Measurements from ENCODE around the gene TALDO1. TPM values are rescaled to one million over a fixed set of nuclear protein-coding genes. Genes with fewer than 3 reads are reported as not detected.

The TALDO1 gene
- total and polyA plus RNA-seq, 2 experiments from 2014 or later: 353 to 402 TPM

DNA sequence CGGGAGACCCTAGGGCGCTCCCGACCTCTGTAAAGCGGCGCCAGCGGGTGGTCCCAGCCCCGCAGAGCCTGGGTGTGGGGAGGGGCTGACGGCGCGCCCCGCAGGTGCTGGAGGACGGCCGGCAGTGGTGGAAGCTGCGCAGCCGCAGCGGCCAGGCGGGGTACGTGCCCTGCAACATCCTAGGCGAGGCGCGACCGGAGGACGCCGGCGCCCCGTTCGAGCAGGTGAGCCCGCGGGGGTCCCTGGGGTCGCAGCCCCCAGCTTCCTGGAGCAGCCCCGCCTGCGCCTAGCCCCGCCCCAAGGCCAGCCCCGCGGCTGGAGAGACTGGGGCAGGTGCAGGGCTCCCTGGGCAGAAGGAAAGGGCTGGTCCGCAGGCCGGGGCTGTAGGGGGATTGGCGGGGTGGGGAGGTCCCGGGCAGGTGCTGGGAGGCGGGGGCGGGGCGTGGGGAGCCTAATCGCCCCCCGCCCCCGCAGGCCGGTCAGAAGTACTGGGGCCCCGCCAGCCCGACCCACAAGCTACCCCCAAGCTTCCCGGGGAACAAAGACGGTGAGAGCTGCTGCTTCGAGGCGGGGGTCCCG, 21.6 kb upstream of the TALDO1 start:
- DNase-seq (ENCODE audit: low spot score): peak; percentile 63
- Histone ChIP-seq H3K27ac (ENCODE audit: low read depth) (no peak overlapping the region), H3K4me1 (ENCODE audit: insufficient read depth) (peaks cover 6% of the 10 kb centered on the region), H3K4me3 (peak overlapping the region; percentile 65), H3K9me2 (ENCODE audit: insufficient read depth) (no peaks in the 10 kb centered on the region), H2AFZ (peak overlapping the region; percentile 32; the same call in 1 of the 2 replicates), H3K4me2 (peak overlapping the region; percentile 88), H3K36me3 (ENCODE audit: insufficient read depth) (no peaks in the 10 kb centered on the region), H4K20me1 (replicated peaks; ENCODE audit: insufficient read depth) (no peaks in the 10 kb centered on the region), H3F3A (replicated peaks; ENCODE audit: low read depth) (0 out of 2 replicates have a peak, but pooled peaks cover 16% of the 10 kb centered on the region), H3K79me2 (replicated peaks; ENCODE audit: insufficient read depth) (no peaks in the 10 kb centered on the region), H3K27me3 (ENCODE audit: insufficient read depth) (no peaks in the 10 kb centered on the region)
- Mint-ChIP-seq H3K4me3 (peak overlapping the region; percentile 64; the same call in 2 of the 3 replicates), H3K36me3 (ENCODE audit: low read depth) (no peaks in the 10 kb centered on the region), H3K27ac (no peak overlapping the region), H3K9me3 (no peaks in the 10 kb centered on the region; the same call in 2 of the 3 replicates), H3K27me3 (ENCODE audit: insufficient read depth, low read depth, poor library complexity) (peaks cover 15% of the 10 kb centered on the region), H3K4me1 (peaks cover 9% of the 10 kb centered on the region; the same call in 2 of the 3 replicates)
- TF ChIP-seq ZNF114 (CRISPR knock-in tag; IDR thresholded peaks at IDR 0.05): no peak
- TF ChIP-seq POLR2AphosphoS5 (IDR thresholded peaks at IDR 0.05; ENCODE audit: low read depth): peak; percentile 42; the same call in 1 of the 2 replicates
- ATAC-seq: peak; percentile 23

- peak overlapping the region; percentile 64 for H3K4me3 Mint-ChIP-seq
- no peaks in the 10 kb centered on the region for H3K27me3 ChIP-seq (ENCODE audit: insufficient read depth)
- DNase-seq (ENCODE audit: low spot score): peak; percentile 69
These were observed 20.7 kb upstream of the TALDO1 start for GRCh38 chr11:726278-727220.

DNA sequence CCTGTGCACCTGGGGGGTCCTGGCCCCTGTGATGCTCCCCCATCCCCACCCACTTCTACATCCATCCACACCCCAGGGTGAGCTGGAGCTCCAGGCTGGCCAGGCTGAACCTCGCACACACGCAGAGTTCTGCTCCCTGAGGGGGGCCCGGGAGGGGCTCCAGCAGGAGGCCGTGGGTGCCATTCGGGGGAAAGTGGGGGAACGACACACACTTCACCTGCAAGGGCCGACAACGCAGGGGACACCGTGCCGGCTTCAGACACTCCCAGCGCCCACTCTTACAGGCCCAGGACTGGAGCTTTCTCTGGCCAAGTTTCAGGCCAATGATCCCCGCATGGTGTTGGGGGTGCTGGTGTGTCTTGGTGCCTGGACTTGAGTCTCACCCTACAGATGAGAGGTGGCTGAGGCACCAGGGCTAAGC, 20.0 kb upstream of the TALDO1 start:
- H3K27me3 ChIP-seq (ENCODE audit: insufficient read depth): no peaks in the 10 kb centered on the region
- H3K36me3 ChIP-seq (ENCODE audit: insufficient read depth): no peaks in the 10 kb centered on the region
- H3K79me2 ChIP-seq (replicated peaks; ENCODE audit: insufficient read depth): no peaks in the 10 kb centered on the region
- Mint-ChIP-seq H3K4me1 (peaks cover 9% of the 10 kb centered on the region; the same call in 2 of the 3 replicates), H3K27ac (no peak overlapping the region), H3K36me3 (ENCODE audit: low read depth) (no peaks in the 10 kb centered on the region), H3K9me3 (no peaks in the 10 kb centered on the region; the same call in 2 of the 3 replicates), H3K27me3 (ENCODE audit: insufficient read depth, low read depth, poor library complexity) (peaks cover 16% of the 10 kb centered on the region), H3K4me3 (no peak overlapping the region)
- H3F3A ChIP-seq (replicated peaks; ENCODE audit: low read depth): 0 out of 2 replicates have a peak, but pooled peaks cover 12% of the 10 kb centered on the region
- DNase-seq (ENCODE audit: low spot score): no peak
- H4K20me1 ChIP-seq (replicated peaks; ENCODE audit: insufficient read depth): no peaks in the 10 kb centered on the region
- no peak overlapping the region; the same call in 1 of the 2 replicates for H3K4me3 ChIP-seq
- H3K4me1 ChIP-seq (ENCODE audit: insufficient read depth): peaks cover 6% of the 10 kb centered on the region
- no peak overlapping the region for H3K27ac ChIP-seq (ENCODE audit: low read depth)
- H3K9me2 ChIP-seq (ENCODE audit: insufficient read depth): no peaks in the 10 kb centered on the region
- ATAC-seq: no peak
- H2AFZ ChIP-seq: no peak overlapping the region
- H3K4me2 ChIP-seq: peak overlapping the region; percentile 88; the same call in 1 of the 2 replicates
- no peak for TF ChIP-seq CTCF (conservative IDR thresholded peaks at IDR 0.05; ENCODE audit: low read depth in 2 of 2)
- no peak for TF ChIP-seq STAT1 (IDR thresholded peaks at IDR 0.05; ENCODE audit: unreplicated experiment)
- TF ChIP-seq EZH2phosphoT487 (IDR thresholded peaks at IDR 0.05; ENCODE audit: unreplicated experiment): no peak
- TF ChIP-seq, protein P1, sequence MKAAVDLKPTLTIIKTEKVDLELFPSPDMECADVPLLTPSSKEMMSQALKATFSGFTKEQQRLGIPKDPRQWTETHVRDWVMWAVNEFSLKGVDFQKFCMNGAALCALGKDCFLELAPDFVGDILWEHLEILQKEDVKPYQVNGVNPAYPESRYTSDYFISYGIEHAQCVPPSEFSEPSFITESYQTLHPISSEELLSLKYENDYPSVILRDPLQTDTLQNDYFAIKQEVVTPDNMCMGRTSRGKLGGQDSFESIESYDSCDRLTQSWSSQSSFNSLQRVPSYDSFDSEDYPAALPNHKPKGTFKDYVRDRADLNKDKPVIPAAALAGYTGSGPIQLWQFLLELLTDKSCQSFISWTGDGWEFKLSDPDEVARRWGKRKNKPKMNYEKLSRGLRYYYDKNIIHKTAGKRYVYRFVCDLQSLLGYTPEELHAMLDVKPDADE (IDR thresholded peaks at IDR 0.05): no peak
- TF ChIP-seq EZH2 (IDR thresholded peaks at IDR 0.05; ENCODE audit: low read depth, unreplicated experiment): no peak
- TF ChIP-seq, protein P2, sequence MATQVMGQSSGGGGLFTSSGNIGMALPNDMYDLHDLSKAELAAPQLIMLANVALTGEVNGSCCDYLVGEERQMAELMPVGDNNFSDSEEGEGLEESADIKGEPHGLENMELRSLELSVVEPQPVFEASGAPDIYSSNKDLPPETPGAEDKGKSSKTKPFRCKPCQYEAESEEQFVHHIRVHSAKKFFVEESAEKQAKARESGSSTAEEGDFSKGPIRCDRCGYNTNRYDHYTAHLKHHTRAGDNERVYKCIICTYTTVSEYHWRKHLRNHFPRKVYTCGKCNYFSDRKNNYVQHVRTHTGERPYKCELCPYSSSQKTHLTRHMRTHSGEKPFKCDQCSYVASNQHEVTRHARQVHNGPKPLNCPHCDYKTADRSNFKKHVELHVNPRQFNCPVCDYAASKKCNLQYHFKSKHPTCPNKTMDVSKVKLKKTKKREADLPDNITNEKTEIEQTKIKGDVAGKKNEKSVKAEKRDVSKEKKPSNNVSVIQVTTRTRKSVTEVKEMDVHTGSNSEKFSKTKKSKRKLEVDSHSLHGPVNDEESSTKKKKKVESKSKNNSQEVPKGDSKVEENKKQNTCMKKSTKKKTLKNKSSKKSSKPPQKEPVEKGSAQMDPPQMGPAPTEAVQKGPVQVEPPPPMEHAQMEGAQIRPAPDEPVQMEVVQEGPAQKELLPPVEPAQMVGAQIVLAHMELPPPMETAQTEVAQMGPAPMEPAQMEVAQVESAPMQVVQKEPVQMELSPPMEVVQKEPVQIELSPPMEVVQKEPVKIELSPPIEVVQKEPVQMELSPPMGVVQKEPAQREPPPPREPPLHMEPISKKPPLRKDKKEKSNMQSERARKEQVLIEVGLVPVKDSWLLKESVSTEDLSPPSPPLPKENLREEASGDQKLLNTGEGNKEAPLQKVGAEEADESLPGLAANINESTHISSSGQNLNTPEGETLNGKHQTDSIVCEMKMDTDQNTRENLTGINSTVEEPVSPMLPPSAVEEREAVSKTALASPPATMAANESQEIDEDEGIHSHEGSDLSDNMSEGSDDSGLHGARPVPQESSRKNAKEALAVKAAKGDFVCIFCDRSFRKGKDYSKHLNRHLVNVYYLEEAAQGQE (IDR thresholded peaks at IDR 0.05; ENCODE audit: unreplicated experiment): no peak

More at GRCh38 chr11:726278-727220, 20.7 kb upstream of the TALDO1 start:
- H3K4me2 ChIP-seq: peak overlapping the region; percentile 88
- TF ChIP-seq EZH2 (IDR thresholded peaks at IDR 0.05; ENCODE audit: low read depth, unreplicated experiment): no peak
- TF ChIP-seq EZH2phosphoT487 (IDR thresholded peaks at IDR 0.05; ENCODE audit: unreplicated experiment): no peak
- TF ChIP-seq CREB1 (CRISPR knock-in tag; IDR thresholded peaks at IDR 0.05; ENCODE audit: low read depth): no peak
- no peak for TF ChIP-seq JUNB (IDR thresholded peaks at IDR 0.05; ENCODE audit: unreplicated experiment)
- no peak for TF ChIP-seq ZNF331 (CRISPR knock-in tag; IDR thresholded peaks at IDR 0.05; ENCODE audit: low read depth)
- TF ChIP-seq ZNF114 (CRISPR knock-in tag; IDR thresholded peaks at IDR 0.05): no peak
- no peaks in the 10 kb centered on the region for H3K9me2 ChIP-seq (ENCODE audit: insufficient read depth)
- H3F3A ChIP-seq (replicated peaks; ENCODE audit: low read depth): 0 out of 2 replicates have a peak, but pooled peaks cover 12% of the 10 kb centered on the region
- peak overlapping the region; percentile 65 for H3K4me3 ChIP-seq
- peak; percentile 19 for ATAC-seq
- no peak overlapping the region for H3K27ac Mint-ChIP-seq
- H3K36me3 ChIP-seq (ENCODE audit: insufficient read depth): no peaks in the 10 kb centered on the region
- H4K20me1 ChIP-seq (replicated peaks; ENCODE audit: insufficient read depth): no peaks in the 10 kb centered on the region
- H3K27ac ChIP-seq (ENCODE audit: low read depth): no peak overlapping the region
- H3K9me3 Mint-ChIP-seq: no peaks in the 10 kb centered on the region; the same call in 2 of the 3 replicates
- no peak overlapping the region; the same call in 1 of the 2 replicates for H2AFZ ChIP-seq
- H3K36me3 Mint-ChIP-seq (ENCODE audit: low read depth): no peaks in the 10 kb centered on the region
- peaks cover 6% of the 10 kb centered on the region for H3K4me1 ChIP-seq (ENCODE audit: insufficient read depth)
- peaks cover 9% of the 10 kb centered on the region; the same call in 2 of the 3 replicates for H3K4me1 Mint-ChIP-seq
- H3K27me3 Mint-ChIP-seq (ENCODE audit: insufficient read depth, low read depth, poor library complexity): peaks cover 16% of the 10 kb centered on the region
- H3K79me2 ChIP-seq (replicated peaks; ENCODE audit: insufficient read depth): no peaks in the 10 kb centered on the region
